Activated naive CD8-positive, alpha-beta T cell (primary cell): ENCODE results near the gene TRPV6.

Experiments used
- H3K27ac Mint-ChIP-seq: one replicate; pipeline ENCODE4 v1.8.0; 2021; ENCODE audit warnings: mixed read lengths
- H3K27me3 Mint-ChIP-seq: one replicate; pipeline ENCODE4 v1.8.0; 2021; ENCODE audit warnings: mixed read lengths
- H3K36me3 Mint-ChIP-seq: one replicate; pipeline ENCODE4 v1.8.0; 2021; ENCODE audit warnings: mixed read lengths
- H3K4me1 Mint-ChIP-seq: one replicate; pipeline ENCODE4 v1.8.0; 2021; ENCODE audit warnings: low read depth, mixed read lengths
- H3K4me3 Mint-ChIP-seq: one replicate; pipeline ENCODE4 v1.8.0; 2021; ENCODE audit warnings: mild to moderate bottlenecking, mixed read lengths
- H3K9me3 Mint-ChIP-seq: one replicate; pipeline ENCODE4 v1.8.0; 2021; ENCODE audit warnings: low read depth, mixed read lengths

The TRPV6 gene

GRCh38 chr7:142885311-142886230 lies at the start of gene TRPV6:
Gene TRPV6, minus strand, starts transcription at chr7:142885745.
- Mint-ChIP-seq H3K9me3 (no peaks in the 10 kb centered on the region), H3K27ac (no peak within 1 kb of the TSS), H3K27me3 (no peaks in the 10 kb centered on the region), H3K4me1 (peaks cover 2% of the 10 kb centered on the region), H3K4me3 (no peak within 1 kb of the TSS), H3K36me3 (no peaks in the 10 kb centered on the region)

DNA sequence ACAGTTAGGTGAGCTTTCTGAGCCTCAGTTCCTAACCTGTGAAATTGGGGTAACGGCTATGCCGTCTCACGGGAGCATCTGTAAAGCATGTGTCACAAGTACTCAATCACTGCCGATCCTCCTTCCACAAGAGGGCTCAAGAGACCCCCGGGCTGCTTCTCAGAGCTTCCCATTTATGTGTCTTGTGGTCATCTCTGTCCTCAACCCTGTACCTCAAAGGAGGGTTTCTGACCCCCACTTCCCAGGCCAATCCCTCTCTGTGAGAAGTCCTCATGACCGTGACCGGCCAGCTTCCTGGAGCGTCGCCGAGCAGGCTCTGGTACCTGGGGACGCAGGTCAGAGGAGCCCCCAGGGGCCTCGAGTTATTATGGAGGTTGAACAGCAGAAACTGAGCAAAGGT lies 48.5 kb upstream of the TRPV6 start:
- Mint-ChIP-seq H3K4me3 (no peak overlapping the region), H3K36me3 (no peaks in the 10 kb centered on the region), H3K27me3 (no peaks in the 10 kb centered on the region), H3K27ac (no peak overlapping the region), H3K4me1 (no peaks in the 10 kb centered on the region), H3K9me3 (no peaks in the 10 kb centered on the region)

DNA sequence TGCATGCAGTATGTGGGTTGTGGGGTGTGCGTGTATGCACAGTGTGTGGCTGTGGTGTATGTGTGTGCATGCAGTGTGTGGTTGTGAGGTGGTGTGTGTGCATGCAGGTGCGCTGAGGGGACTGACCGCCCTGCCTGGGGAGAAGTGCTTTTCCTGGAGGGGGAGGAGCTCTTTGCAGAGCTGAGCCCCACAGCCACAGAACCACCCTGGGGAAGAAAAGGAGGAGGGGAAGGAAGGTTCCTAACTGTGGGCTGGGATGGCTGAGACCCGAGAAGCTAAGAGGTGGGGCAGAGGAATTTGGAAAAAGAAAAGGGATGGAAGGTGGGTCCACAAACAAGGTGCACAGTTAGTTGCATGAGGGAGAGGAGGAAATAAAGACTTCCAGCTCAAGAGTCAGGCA lies 48.1 kb upstream of the TRPV6 start, which contains the start of gene TRPV5:
Gene TRPV5, minus strand, starts transcription at position 123 of the 400 bp plus-strand sequence. CDS start 287 bp downstream, outside the sequence.
- no peaks in the 10 kb centered on the region for H3K27me3 Mint-ChIP-seq
- H3K4me1 Mint-ChIP-seq = no peaks in the 10 kb centered on the region
- H3K36me3 Mint-ChIP-seq = no peaks in the 10 kb centered on the region
- H3K9me3 Mint-ChIP-seq = no peaks in the 10 kb centered on the region
- no peak within 1 kb of the TSS for H3K27ac Mint-ChIP-seq
- no peak within 1 kb of the TSS for H3K4me3 Mint-ChIP-seq

GRCh38 chr7:142933092-142933475 lies 47.5 kb upstream of the TRPV6 start:
- H3K9me3 Mint-ChIP-seq = no peaks in the 10 kb centered on the region
- H3K4me3 Mint-ChIP-seq = no peak overlapping the region
- no peaks in the 10 kb centered on the region for H3K36me3 Mint-ChIP-seq
- no peak overlapping the region for H3K27ac Mint-ChIP-seq
- H3K4me1 Mint-ChIP-seq = no peaks in the 10 kb centered on the region
- H3K27me3 Mint-ChIP-seq = no peaks in the 10 kb centered on the region

DNA sequence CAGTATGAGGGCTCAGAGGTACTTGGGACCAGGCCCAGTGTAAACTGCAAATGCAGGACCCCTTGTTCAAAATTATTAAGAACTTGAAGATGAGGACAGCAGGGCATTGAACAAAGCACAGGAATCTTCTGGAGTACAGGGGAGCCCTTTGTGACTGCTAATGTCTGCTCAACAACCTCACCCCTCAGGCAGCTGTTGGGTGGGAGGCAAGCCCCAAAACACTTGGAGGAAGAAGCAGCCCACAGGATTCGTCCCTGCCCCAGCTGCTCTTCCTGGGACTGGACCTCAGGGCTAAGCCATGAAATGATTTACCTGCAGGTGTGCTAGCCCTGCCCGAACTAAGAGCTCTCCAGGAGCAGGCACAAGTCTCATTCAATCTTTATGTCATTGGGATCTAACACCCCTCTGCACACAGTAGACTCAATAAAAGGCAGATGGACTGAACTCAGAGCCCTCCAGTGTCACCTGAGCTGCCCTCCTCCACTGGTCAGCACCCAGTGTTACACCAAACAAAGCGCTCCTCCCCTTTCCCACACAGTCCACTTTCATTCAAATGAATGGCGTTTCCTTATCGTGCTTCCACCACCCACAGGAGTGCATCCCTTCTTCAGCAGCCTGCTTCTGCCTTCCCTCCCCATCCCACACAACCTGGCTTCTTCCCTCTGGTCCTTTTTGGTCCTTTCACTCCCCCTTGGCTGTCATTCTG lies 47.0 kb upstream of the TRPV6 start:
- Mint-ChIP-seq H3K4me1 (no peaks in the 10 kb centered on the region), H3K9me3 (no peaks in the 10 kb centered on the region), H3K36me3 (no peaks in the 10 kb centered on the region), H3K27ac (no peak overlapping the region), H3K4me3 (no peak overlapping the region), H3K27me3 (no peaks in the 10 kb centered on the region)

DNA sequence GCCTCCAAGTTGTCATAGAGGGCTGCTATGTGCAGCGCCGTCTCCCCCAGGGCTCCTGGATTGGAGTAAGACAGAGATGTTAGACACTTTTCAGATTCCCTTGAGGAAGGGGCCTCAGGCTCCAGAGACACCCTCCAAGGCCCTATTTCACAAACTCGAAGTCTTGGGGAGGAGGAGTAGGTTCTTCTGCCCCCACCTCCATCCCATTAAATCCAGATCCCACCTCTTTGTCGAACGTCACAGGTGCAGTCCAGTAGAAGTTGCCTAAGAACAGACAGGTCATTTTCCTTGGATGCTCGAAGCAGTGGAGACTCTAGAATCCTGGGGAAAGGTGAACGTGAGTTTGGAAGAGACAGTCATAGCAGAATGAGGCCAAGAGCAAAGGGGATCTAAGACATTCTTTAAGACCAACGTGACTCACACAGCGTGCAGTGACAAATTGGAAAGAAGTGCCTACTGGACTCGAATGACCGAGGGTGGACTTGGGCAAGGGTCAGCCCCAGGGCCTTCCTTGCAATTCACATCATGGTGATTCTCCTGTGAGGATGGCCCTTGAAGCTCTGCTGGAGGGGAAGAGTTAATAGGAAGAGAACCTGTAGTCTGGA lies 44.7 kb upstream of the TRPV6 start:
- Mint-ChIP-seq H3K36me3 (no peaks in the 10 kb centered on the region), H3K27me3 (peaks cover 1% of the 10 kb centered on the region), H3K4me3 (no peak overlapping the region), H3K27ac (no peak overlapping the region), H3K9me3 (no peaks in the 10 kb centered on the region), H3K4me1 (no peaks in the 10 kb centered on the region)

- Mint-ChIP-seq H3K27me3 (peaks cover 1% of the 10 kb centered on the region), H3K9me3 (no peaks in the 10 kb centered on the region), H3K27ac (no peak overlapping the region), H3K36me3 (no peaks in the 10 kb centered on the region), H3K4me1 (no peaks in the 10 kb centered on the region), H3K4me3 (no peak overlapping the region)
These were observed 42.4 kb upstream of the TRPV6 start for GRCh38 chr7:142927949-142928348.

DNA sequence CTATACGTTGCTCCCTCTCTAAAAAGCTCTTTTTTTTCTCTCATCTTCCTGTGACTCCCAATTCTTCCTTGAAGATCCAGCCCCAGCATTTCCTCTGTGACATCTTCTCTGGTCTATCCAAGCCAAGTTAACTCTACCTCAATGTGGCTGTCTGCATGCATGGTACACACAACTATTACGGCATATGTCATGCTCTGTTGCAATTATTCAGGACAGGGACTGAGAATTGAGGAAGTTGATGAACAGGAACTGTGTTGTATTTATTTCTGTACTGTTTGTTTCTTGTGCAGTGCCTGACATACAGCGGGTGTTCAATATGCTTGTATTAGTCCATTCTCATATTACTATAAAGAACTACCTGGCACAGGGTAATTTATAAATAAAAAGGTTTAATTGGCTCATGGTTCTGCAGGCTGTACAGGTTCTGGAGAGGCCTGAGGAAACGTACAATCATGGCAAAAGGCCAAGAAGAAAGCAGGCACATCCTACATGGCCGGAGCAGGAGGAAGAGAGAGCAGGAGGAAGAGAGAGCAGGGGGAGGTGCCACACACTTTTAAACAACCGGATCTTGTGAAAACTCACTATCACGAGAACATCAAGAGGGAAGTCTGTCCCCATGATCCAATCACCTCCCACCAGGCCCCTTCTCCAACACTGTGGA lies 41.7 kb upstream of the TRPV6 start:
- Mint-ChIP-seq H3K4me3 (no peak overlapping the region), H3K4me1 (no peaks in the 10 kb centered on the region), H3K36me3 (no peaks in the 10 kb centered on the region), H3K27ac (no peak overlapping the region), H3K27me3 (peaks cover 1% of the 10 kb centered on the region), H3K9me3 (no peaks in the 10 kb centered on the region)

DNA sequence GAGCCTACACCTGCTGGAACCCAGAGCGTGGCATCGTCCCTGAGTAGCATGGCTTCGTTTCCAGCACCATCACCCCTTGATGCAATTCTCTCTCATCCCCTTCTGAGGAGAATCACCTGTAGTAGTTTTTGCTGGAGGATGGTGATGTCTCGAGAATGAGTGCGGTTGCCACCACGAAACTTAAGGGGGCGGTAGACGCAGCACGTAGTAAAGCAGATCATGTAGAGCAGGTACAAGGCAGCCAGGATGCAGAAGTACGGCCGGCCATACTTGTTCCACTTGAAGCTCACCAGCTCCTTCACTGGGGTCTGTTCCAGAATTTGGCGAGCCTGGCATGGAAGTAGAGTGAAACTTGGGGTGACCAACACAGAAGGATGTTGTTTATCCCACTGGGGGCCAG lies 39.9 kb upstream of the TRPV6 start:
- Mint-ChIP-seq H3K4me3 (no peak overlapping the region), H3K27me3 (peaks cover 1% of the 10 kb centered on the region), H3K27ac (no peak overlapping the region), H3K4me1 (no peaks in the 10 kb centered on the region), H3K36me3 (no peaks in the 10 kb centered on the region), H3K9me3 (no peaks in the 10 kb centered on the region)

GRCh38 chr7:142923391-142923790 lies 37.8 kb upstream of the TRPV6 start:
- Mint-ChIP-seq H3K9me3 (no peaks in the 10 kb centered on the region), H3K4me1 (no peaks in the 10 kb centered on the region), H3K27ac (no peak overlapping the region), H3K4me3 (no peak overlapping the region), H3K27me3 (peaks cover 3% of the 10 kb centered on the region), H3K36me3 (no peaks in the 10 kb centered on the region)

DNA sequence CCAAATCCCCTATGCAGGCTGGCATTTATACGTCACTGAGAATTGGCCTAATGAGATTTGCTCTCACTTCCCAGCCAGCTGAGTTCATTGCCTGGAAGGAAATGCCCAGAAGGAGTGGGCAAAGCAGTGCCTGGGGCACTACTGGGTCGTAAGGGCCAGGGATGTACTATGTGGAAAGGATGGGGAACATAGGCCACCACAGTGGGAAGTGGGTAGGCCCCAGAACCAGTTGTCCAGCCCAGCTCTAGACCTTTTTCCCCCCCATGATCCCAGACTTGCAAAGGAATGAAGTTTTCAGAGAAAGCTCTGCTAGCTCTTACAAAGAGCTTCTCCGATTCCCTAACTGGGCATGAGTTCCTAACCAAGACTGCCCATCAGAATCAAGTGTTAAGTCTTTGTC lies 34.1 kb upstream of the TRPV6 start:
- H3K4me3 Mint-ChIP-seq = no peak overlapping the region
- no peaks in the 10 kb centered on the region for H3K4me1 Mint-ChIP-seq
- no peaks in the 10 kb centered on the region for H3K36me3 Mint-ChIP-seq
- H3K27me3 Mint-ChIP-seq = peaks cover 2% of the 10 kb centered on the region
- H3K9me3 Mint-ChIP-seq = no peaks in the 10 kb centered on the region
- H3K27ac Mint-ChIP-seq = no peak overlapping the region

DNA sequence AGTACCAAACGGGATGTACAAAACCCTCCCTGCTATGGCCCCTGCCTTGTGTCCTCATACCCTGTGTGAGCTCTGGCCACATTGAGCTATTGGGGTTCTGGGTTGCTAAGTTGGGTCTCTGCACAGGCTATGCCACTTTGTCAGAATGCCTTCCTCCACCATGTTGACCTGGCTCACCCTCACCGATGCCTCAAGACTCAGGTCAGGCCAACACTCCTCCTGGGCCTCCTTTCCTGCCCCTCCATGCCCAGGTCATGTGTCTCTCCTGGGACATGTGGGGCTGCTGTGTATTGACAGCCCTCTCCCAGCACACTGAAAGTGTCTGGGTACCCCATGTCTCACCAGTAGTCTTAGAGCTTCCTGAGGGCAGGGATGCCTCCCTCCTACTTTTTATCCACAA lies 33.4 kb upstream of the TRPV6 start:
- no peak overlapping the region for H3K27ac Mint-ChIP-seq
- peaks cover 7% of the 10 kb centered on the region for H3K27me3 Mint-ChIP-seq
- no peaks in the 10 kb centered on the region for H3K9me3 Mint-ChIP-seq
- no peak overlapping the region for H3K4me3 Mint-ChIP-seq
- H3K4me1 Mint-ChIP-seq = no peaks in the 10 kb centered on the region
- no peaks in the 10 kb centered on the region for H3K36me3 Mint-ChIP-seq

GRCh38 chr7:142917447-142917846 lies 31.9 kb upstream of the TRPV6 start:
- H3K27me3 Mint-ChIP-seq = peaks cover 8% of the 10 kb centered on the region

DNA sequence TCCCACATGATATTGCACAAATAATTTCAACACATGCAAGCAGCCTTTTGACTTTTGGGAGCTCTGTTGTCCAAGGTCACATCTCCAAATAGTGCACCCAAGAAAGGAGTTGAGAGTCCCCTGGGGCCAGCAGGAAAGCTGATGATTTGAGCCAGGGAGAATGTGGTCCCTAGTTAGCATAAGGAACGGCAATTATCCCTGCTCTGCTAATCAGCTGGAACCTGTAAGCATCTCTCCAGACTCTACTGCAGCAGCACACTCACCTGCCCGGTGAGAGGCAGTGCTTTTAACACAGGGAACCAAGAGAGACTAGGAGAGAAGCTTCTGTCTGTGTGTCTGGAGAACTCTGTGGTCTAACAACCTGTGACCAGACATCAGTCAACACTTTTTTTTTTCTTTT lies 31.0 kb upstream of the TRPV6 start:
- Mint-ChIP-seq H3K9me3 (no peaks in the 10 kb centered on the region), H3K4me3 (no peak overlapping the region), H3K4me1 (no peaks in the 10 kb centered on the region), H3K27me3 (peaks cover 12% of the 10 kb centered on the region), H3K27ac (no peak overlapping the region), H3K36me3 (no peaks in the 10 kb centered on the region)

More at GRCh38 chr7:142917447-142917846, 31.9 kb upstream of the TRPV6 start:
- Mint-ChIP-seq H3K9me3 (no peaks in the 10 kb centered on the region), H3K27ac (no peak overlapping the region), H3K36me3 (no peaks in the 10 kb centered on the region), H3K4me3 (no peak overlapping the region), H3K4me1 (no peaks in the 10 kb centered on the region)

DNA sequence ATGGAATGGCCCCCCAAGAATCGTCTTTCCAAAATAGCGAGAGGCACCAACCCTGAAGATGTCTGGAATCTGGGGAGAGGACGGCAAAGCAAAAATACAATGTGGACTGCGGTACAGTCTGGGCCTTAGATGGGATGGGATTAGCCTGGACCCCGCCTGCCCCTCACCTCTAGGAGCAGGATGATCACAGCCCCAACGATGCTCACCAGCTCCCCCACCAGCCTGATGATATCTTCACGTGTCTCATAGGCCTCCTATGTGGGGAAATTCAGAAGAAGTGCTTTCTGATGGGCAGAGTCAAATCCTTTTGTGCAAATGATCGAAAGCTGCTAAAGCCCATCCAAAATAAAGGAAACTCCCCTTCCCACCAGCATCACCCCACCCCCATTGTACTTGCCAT lies 29.8 kb upstream of the TRPV6 start:
- H3K36me3 Mint-ChIP-seq = no peaks in the 10 kb centered on the region
- no peaks in the 10 kb centered on the region for H3K4me1 Mint-ChIP-seq

More for the DNA sequence above, 29.8 kb upstream of the TRPV6 start:
- no peak overlapping the region for H3K27ac Mint-ChIP-seq
- peaks cover 16% of the 10 kb centered on the region for H3K27me3 Mint-ChIP-seq
- no peak overlapping the region for H3K4me3 Mint-ChIP-seq
- no peaks in the 10 kb centered on the region for H3K9me3 Mint-ChIP-seq
